PFSK-1 (cell line): ENCODE data around the gene ACTMAP.

ENCODE experiments used
- POLR2AphosphoS5 ChIP-seq: IDR thresholded peaks from 2 replicates; pipeline ENCODE4 v1.6.1; 2012; ENCODE audit warnings: low read depth, mild to moderate bottlenecking, control low read depth, low read length, moderate library complexity
- TAF1 ChIP-seq: IDR thresholded peaks from 2 replicates; pipeline ENCODE4 v1.6.1; 2012; ENCODE audit warnings: low read length, control low read depth, borderline replicate concordance; ENCODE audit not compliant: insufficient read depth
- TF ChIP-seq, protein P1 (sequence below), 2 experiments: IDR thresholded peaks; 2 replicates each; pipeline versions ENCODE4 v1.6.1 to v1.8.0; 2011 to 2012; ENCODE audit warnings: low read depth in 2 of 2, low read length in 2 of 2, control low read depth in 1 of 2, inconsistent platforms in 1 of 2, mild to moderate bottlenecking in 1 of 2, moderate library complexity in 1 of 2; ENCODE audit not compliant: insufficient read depth in 1 of 2

DNA sequence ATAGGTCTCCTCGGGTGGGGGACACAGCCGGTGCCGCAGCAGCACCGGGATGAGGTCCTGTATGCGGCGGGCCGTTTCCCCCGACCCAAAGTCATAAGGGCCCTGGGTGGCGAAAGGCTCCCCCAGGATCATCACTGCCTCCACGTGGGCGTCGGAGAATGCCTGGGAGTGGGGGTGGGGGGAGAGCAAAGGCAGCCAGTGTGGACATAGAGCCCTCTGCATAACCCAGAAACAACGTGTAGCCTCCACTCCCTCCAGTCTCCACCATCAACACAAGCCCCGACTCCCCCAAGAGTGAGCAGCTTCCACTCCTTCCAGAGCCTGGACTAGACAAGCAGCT lies 58.1 kb downstream of the ACTMAP start:
- TF ChIP-seq POLR2AphosphoS5 (no peak), TAF1 (no peak)
- TF ChIP-seq, protein P1, sequence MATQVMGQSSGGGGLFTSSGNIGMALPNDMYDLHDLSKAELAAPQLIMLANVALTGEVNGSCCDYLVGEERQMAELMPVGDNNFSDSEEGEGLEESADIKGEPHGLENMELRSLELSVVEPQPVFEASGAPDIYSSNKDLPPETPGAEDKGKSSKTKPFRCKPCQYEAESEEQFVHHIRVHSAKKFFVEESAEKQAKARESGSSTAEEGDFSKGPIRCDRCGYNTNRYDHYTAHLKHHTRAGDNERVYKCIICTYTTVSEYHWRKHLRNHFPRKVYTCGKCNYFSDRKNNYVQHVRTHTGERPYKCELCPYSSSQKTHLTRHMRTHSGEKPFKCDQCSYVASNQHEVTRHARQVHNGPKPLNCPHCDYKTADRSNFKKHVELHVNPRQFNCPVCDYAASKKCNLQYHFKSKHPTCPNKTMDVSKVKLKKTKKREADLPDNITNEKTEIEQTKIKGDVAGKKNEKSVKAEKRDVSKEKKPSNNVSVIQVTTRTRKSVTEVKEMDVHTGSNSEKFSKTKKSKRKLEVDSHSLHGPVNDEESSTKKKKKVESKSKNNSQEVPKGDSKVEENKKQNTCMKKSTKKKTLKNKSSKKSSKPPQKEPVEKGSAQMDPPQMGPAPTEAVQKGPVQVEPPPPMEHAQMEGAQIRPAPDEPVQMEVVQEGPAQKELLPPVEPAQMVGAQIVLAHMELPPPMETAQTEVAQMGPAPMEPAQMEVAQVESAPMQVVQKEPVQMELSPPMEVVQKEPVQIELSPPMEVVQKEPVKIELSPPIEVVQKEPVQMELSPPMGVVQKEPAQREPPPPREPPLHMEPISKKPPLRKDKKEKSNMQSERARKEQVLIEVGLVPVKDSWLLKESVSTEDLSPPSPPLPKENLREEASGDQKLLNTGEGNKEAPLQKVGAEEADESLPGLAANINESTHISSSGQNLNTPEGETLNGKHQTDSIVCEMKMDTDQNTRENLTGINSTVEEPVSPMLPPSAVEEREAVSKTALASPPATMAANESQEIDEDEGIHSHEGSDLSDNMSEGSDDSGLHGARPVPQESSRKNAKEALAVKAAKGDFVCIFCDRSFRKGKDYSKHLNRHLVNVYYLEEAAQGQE (IDR thresholded peaks at IDR 0.05; ENCODE audit: insufficient read depth in 1 of 2, low read depth in 2 of 2, low read length in 2 of 2), result no peak
